ENCODE measurements around the gene TAS2R50. TPM values are rescaled to one million over a fixed set of nuclear protein-coding genes. Genes with fewer than 3 reads are reported as not detected.

TAS2R50 gene
- total RNA-seq, 4 donors from 2014 or later: 4.1 to 7.1 (median 4.9) TPM; not detected in 1

GRCh38 chr12:10966314-10966713, 20.4 kb downstream of the TAS2R50 start:
- TF ChIP-seq POLR2A (IDR thresholded peaks at IDR 0.05) (no peak), EP300 (IDR thresholded peaks at IDR 0.05; ENCODE audit: low read depth) (no peak), POLR2AphosphoS5 (IDR thresholded peaks at IDR 0.05) (no peak)
- TF ChIP-seq, protein P1, sequence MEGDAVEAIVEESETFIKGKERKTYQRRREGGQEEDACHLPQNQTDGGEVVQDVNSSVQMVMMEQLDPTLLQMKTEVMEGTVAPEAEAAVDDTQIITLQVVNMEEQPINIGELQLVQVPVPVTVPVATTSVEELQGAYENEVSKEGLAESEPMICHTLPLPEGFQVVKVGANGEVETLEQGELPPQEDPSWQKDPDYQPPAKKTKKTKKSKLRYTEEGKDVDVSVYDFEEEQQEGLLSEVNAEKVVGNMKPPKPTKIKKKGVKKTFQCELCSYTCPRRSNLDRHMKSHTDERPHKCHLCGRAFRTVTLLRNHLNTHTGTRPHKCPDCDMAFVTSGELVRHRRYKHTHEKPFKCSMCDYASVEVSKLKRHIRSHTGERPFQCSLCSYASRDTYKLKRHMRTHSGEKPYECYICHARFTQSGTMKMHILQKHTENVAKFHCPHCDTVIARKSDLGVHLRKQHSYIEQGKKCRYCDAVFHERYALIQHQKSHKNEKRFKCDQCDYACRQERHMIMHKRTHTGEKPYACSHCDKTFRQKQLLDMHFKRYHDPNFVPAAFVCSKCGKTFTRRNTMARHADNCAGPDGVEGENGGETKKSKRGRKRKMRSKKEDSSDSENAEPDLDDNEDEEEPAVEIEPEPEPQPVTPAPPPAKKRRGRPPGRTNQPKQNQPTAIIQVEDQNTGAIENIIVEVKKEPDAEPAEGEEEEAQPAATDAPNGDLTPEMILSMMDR (IDR thresholded peaks at IDR 0.05): no peak
- H3K4me3 ChIP-seq: no peak overlapping the region
- in situ Hi-C loops (cut with MboI; ENCODE audit: low pct_ligation_motif_present in 1 of 4, low pct_unique_long_range_greater_than_20kb in 1 of 4, low sequenced_read_pairs in 3 of 4) (no loop called here), intact Hi-C loops (cut with DNase I; ENCODE audit: low total_unique reads) (no loop called here)
- H3K27me3 ChIP-seq: no peaks in the 10 kb centered on the region
- no peaks in the 10 kb centered on the region for H3K36me3 ChIP-seq
- no peak for DNase-seq
- H3K4me1 ChIP-seq: no peaks in the 10 kb centered on the region
- no peaks in the 10 kb centered on the region for H3K9me3 ChIP-seq
- H3K27ac ChIP-seq: no peak overlapping the region

DNA sequence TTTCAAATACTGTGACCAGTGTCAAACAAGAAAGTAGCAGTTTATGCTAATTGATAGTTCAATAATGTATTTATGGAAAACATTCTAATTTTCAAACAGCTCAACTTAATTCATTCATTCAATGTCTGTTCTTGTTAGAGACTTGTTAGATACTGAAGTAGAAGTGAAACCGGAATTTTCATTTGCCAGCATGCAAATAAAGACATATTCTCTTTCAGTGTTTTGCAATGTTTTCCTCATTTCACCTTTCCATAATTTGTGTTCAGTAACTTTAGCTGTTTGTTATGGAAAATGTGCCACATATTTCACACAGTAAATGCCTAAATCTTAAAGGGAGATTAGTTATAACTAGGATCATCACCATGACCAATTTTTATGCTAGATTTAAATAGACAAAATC, 21.2 kb downstream of the TAS2R50 start:
- Histone ChIP-seq H3K27me3 (no peaks in the 10 kb centered on the region), H3K4me3 (no peak overlapping the region), H3K4me1 (no peaks in the 10 kb centered on the region), H3K27ac (no peak overlapping the region), H3K9me3 (no peaks in the 10 kb centered on the region), H3K36me3 (no peaks in the 10 kb centered on the region)
- 93 to 95% methylated on average over 1 of the region's 1 CpG for WGBS, 2 donors (ENCODE audit: low coverage in 1 of 2)
- intact Hi-C loops (cut with DNase I; ENCODE audit: low total_unique reads): no loop called here
- in situ Hi-C loops (cut with MboI; ENCODE audit: low pct_ligation_motif_present in 1 of 4, low pct_unique_long_range_greater_than_20kb in 1 of 4, low sequenced_read_pairs in 3 of 4): no loop called here
- DNase-seq: no peak
- TF ChIP-seq EP300 (IDR thresholded peaks at IDR 0.05; ENCODE audit: low read depth): no peak
- TF ChIP-seq, protein P1 (IDR thresholded peaks at IDR 0.05): no peak
- TF ChIP-seq POLR2AphosphoS5 (IDR thresholded peaks at IDR 0.05): no peak
- TF ChIP-seq POLR2A (IDR thresholded peaks at IDR 0.05): no peak

DNA sequence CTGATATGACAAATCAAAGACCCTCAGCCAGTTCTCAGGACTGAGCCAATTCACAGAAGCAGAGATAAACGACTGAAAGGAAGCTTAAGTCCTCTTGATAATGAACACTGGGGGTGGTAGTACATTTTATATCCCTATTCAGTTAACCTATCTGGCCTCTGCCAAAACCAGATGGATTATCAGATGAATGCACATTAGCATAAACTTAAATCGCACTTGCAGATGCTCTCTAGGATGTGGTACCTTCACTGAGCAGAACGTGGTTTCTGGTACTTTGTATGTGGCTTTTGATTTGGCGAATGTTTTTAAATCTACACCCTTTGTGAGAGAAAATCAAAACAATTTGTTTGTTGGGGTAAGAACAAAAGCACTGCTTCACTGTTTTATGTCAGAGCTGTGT, 26.5 kb downstream of the TAS2R50 start:
- DNase-seq: no peak
- WGBS, 2 donors (ENCODE audit: low coverage in 1 of 2): 71 to 72% methylated on average over 4 of the region's 4 CpGs
- intact Hi-C loops (cut with DNase I; ENCODE audit: low total_unique reads) (no loop called here), in situ Hi-C loops (cut with MboI; ENCODE audit: low pct_ligation_motif_present in 1 of 4, low pct_unique_long_range_greater_than_20kb in 1 of 4, low sequenced_read_pairs in 3 of 4) (no loop called here)
- Histone ChIP-seq H3K27ac (no peak overlapping the region), H3K4me3 (no peak overlapping the region), H3K27me3 (no peaks in the 10 kb centered on the region), H3K4me1 (no peaks in the 10 kb centered on the region), H3K36me3 (no peaks in the 10 kb centered on the region), H3K9me3 (peaks cover 0 to 5% of the 10 kb centered on the region in 2 donors)
- no peak for TF ChIP-seq POLR2A (IDR thresholded peaks at IDR 0.05)
- TF ChIP-seq, protein P1 (IDR thresholded peaks at IDR 0.05): no peak
- TF ChIP-seq EP300 (IDR thresholded peaks at IDR 0.05; ENCODE audit: low read depth): no peak
- no peak for TF ChIP-seq POLR2AphosphoS5 (IDR thresholded peaks at IDR 0.05)

- in situ Hi-C loops (cut with MboI; ENCODE audit: low pct_ligation_motif_present in 1 of 4, low pct_unique_long_range_greater_than_20kb in 1 of 4, low sequenced_read_pairs in 3 of 4) (no loop called here), intact Hi-C loops (cut with DNase I; ENCODE audit: low total_unique reads) (no loop called here)
- DNase-seq: no peak
- no peak for TF ChIP-seq EP300 (IDR thresholded peaks at IDR 0.05; ENCODE audit: low read depth)
- TF ChIP-seq POLR2A (IDR thresholded peaks at IDR 0.05): no peak
- TF ChIP-seq, protein P1 (IDR thresholded peaks at IDR 0.05): no peak
- TF ChIP-seq POLR2AphosphoS5 (IDR thresholded peaks at IDR 0.05): no peak
- Histone ChIP-seq H3K4me3 (no peak overlapping the region), H3K9me3 (peaks cover 3 to 5% of the 10 kb centered on the region in 2 donors), H3K4me1 (no peaks in the 10 kb centered on the region), H3K27me3 (no peaks in the 10 kb centered on the region), H3K27ac (no peak overlapping the region), H3K36me3 (no peaks in the 10 kb centered on the region)
- 100% methylated on average over 2 of the region's 2 CpGs for WGBS, 2 donors (ENCODE audit: low coverage in 1 of 2)
Measured at GRCh38 chr12:10959804-10960203, 26.9 kb downstream of the TAS2R50 start.
